GM19468 (cell line): ENCODE data around the gene LCE5A.
"Not testable (repeated sequence)": the region's sequence is repeated elsewhere in the genome, so short reads cannot be mapped to it uniquely, and the experiment has no call there.

Experiments used
- ATAC-seq: cut with Tn5 transposase; IDR thresholded peaks from one replicate; pipeline ENCODE4 v1.9.1; 2021; ENCODE audit warnings: mild to moderate bottlenecking, moderate library complexity, moderate number of reproducible peaks; ENCODE audit not compliant: unreplicated experiment; ENCODE audit errors: extremely low read depth

Gene LCE5A, protein sequence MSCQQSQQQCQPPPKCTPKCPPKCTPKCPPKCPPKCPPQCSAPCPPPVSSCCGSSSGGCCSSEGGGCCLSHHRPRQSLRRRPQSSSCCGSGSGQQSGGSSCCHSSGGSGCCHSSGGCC

GRCh38 chr1:152510503-152510902 is at the start of gene LCE5A:
TSS of gene LCE5A (plus strand) at chr1:152510803. CDS start at chr1:152511535, 732 bp downstream.
- no peak for ATAC-seq

GRCh38 chr1:152461544-152461943 is 49.1 kb upstream of the LCE5A start:
- no peak for ATAC-seq

DNA sequence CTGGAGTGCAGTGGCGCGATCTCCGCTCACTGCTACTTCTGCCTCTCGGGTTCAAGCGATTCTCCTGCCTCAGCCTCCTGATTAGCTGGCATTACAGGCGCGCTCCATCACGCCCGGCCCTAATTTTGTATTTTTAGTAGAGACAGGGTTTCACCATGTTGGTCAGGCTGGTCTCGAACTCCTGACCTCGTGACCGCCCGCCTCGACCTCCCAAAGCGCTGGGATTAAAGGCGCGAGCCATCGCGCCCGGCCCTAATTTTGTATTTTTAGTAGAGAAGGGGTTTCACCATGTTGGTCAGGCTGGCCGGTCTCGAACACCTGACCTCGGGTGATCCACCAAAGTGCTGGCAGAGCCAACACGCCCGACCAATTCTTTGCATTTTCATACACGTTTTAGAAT is 48.0 kb upstream of the LCE5A start:
- no peak for ATAC-seq

DNA sequence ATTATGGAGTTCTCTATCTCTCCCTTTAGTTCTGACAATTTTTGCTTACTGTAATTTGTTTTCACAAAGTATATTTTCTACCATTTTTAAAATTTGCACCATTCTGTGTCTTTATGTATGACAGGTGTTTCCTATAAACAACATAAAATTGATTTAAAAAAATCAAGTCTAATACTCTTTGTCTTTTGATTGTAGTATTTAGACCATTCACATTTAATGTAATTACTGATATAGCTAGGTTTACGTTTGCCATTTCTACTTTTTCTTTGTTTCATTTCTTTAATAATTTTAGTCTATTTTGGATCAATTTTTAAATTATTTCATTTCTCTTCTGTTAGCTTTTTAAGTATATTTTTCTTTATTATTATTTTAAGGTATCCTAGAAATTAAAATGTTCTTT is 44.4 kb upstream of the LCE5A start:
- no peak for ATAC-seq

- no peak for ATAC-seq
These were observed 36.6 kb upstream of the LCE5A start for GRCh38 chr1:152473887-152474537.

GRCh38 chr1:152479792-152480595 is 30.6 kb upstream of the LCE5A start:
- ATAC-seq, result no peak

DNA sequence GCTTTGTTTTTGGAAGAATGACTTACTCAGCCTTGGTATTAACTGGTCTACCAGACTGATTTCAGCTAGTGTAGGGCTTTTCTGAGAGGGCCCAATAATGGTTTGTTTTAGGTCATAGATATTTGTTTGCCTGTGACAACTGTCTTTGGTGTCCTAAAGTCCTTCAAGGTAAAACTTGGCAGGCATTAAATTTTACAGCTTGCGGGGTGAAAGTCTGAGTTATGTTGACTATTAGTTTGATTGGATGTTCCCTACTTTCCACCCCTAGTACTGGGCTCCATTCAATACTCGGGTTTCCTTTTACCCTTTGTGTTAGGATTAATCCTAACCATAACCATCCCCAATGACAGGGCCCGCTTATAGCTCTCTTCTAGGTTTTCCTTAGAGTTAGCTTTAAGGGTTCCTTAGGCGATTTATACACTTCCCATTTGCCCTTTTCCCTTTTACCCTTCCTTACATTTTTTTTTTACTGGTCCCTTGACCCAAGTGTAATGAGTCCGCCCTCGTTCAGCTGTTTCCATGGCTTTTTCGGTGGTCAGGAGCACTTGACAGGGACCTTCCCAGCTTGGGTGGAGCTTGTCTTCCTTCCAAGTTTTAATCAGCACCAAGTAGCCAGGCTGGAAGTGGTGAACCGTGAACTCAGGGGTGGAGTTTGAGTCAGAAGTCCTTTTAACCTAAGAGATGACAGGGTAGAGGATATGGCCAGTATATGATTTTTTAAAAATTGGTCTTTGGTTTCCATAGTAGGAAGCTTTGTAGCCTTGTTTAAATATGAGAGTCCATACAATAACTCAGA is 28.5 kb upstream of the LCE5A start:
- ATAC-seq, result no peak

- no peak for ATAC-seq
These were observed 24.1 kb upstream of the LCE5A start for GRCh38 chr1:152486400-152487006.

- ATAC-seq, result no peak
These were observed 22.7 kb upstream of the LCE5A start for GRCh38 chr1:152487871-152488270.

GRCh38 chr1:152491537-152491936 is 19.1 kb upstream of the LCE5A start:
- ATAC-seq, result not testable (repeated sequence)

GRCh38 chr1:152495066-152495675 is 15.4 kb upstream of the LCE5A start:
- no peak for ATAC-seq

GRCh38 chr1:152497273-152497672 is 13.3 kb upstream of the LCE5A start:
- ATAC-seq, result no peak

DNA sequence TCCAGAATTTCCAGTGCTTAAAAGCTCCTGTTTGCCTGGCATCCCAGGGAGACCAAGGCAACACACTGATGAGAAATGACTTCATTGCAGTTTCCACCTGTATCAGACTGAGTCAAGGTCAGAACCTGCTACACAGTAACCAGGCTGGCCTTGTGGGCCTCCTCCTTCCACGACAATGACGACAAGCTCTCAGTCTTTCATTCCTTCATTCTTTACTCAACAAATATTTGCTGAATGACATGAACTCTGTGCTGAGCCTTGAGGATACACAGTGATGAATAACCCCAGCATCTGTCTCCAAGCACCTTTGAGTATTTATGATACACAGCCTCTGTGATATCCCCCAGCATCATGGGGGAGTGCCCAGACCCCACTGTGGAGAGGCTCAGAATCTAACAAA is 8.9 kb upstream of the LCE5A start:
- ATAC-seq, result no peak

DNA sequence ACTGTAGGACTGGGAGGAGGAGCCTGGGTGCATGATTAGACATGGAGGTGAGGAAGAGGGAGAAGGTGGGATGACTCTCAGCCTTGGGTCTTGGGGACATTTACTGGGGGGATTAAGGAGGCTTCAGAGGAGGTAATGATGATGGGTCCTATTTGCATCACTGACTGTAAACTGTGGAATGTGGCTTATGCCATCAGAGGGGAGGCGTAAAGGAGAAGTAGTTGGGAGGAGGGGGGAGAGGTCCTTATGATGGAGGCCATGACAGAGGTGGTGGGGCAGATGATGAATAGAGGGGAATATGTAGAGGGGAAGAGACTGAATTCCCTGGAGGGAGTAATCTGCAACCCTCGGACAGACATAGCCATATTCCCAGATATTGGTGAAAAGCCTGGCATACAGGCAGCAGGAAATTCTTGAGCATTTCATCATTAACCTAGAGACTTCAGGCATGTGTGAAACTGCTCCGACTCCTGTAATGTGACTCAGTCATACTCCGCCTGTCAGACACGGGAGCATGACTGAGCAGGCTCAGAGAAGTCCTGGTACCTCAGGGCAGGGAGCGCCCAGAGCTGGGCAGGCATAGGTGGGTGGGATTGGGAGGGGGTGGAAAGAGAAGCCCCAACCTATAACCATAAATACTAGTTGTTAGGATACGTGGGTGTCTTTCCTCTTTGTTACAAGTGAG is 8.0 kb upstream of the LCE5A start:
- no peak for ATAC-seq

GRCh38 chr1:152505083-152505482 is 5.5 kb upstream of the LCE5A start:
- ATAC-seq, result no peak

GRCh38 chr1:152506899-152507498 is 3.6 kb upstream of the LCE5A start:
- ATAC-seq, result no peak

DNA sequence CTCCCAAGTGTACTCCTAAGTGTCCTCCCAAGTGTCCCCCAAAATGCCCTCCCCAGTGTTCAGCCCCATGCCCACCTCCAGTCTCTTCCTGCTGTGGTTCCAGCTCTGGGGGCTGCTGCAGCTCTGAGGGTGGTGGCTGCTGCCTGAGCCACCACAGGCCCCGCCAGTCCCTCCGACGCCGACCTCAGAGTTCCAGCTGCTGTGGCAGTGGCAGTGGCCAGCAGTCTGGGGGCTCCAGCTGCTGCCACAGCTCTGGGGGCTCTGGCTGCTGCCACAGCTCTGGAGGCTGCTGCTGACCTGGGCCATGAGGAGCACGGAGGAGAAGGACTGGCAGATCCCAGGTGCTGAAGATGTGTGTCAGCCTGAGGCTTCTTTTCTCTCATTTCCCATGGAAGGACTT is 993 bp downstream of the LCE5A start:
- ATAC-seq, result no peak

DNA sequence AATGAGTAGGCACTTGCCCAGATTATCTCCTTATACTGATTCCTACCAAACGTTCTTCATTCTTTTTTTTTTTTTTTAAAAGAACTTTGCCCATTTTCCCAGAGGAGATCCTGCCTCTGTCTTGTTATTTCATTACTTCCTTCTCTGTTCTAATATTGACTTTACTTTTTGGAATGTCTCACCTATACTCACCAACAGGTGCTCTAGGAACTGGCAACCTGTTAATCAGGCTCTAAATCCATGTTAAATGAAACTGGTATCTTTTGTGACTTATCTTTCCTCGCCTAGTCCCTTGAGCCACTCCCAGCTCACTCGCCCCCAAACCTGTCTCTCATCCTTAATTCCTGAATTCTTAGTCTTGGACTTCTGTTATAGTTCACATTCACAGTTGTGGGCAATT is 2.5 kb downstream of the LCE5A start:
- no peak for ATAC-seq
